H9 (cell line): ENCODE results near the gene COP1. TPM values are rescaled to one million over a fixed set of nuclear protein-coding genes. Genes with fewer than 3 reads are reported as not detected.

Experiments
- DNase-seq: peaks from one replicate; pipeline ENCODE4 v3.0.0-alpha.2; 2017
- H2AFZ ChIP-seq: one replicate; pipeline ENCODE4 v1.6.1; 2013; ENCODE audit warnings: mild to moderate bottlenecking, low read length, control low read depth, moderate library complexity
- H2AK5ac ChIP-seq: 2 replicates; pipeline ENCODE4 v1.6.1; 2013; ENCODE audit warnings: low read length, control low read depth, mixed read lengths; ENCODE audit not compliant: insufficient read length
- H2BK120ac ChIP-seq: one replicate; pipeline ENCODE4 v1.6.1; 2013; ENCODE audit warnings: low read depth, mild to moderate bottlenecking, low read length, control low read depth, inconsistent platforms; ENCODE audit not compliant: poor library complexity, severe bottlenecking
- H2BK12ac ChIP-seq: 2 replicates; pipeline ENCODE4 v1.6.1; 2013; ENCODE audit warnings: low read length, control low read depth, mixed read lengths, low read depth; ENCODE audit not compliant: insufficient read length
- H2BK15ac ChIP-seq: 2 replicates; pipeline ENCODE4 v1.6.1; 2013; ENCODE audit warnings: low read depth, low read length, control low read depth
- H2BK20ac ChIP-seq: one replicate; pipeline ENCODE4 v1.6.1; 2013; ENCODE audit warnings: low read depth, mild to moderate bottlenecking, low read length, control low read depth, inconsistent platforms; ENCODE audit not compliant: poor library complexity, severe bottlenecking
- H2BK5ac ChIP-seq: 2 replicates; pipeline ENCODE4 v1.6.1; 2013; ENCODE audit warnings: low read length, control low read depth, mixed read lengths; ENCODE audit not compliant: insufficient read length
- H3K14ac ChIP-seq: 2 replicates; pipeline ENCODE4 v1.6.1; 2013; ENCODE audit warnings: low read length, control low read depth; ENCODE audit not compliant: insufficient read depth
- H3K18ac ChIP-seq: 2 replicates; pipeline ENCODE4 v1.6.1; 2013; ENCODE audit warnings: low read depth, mild to moderate bottlenecking, mixed read lengths, low read length, control low read depth; ENCODE audit not compliant: insufficient read length
- H3K23ac ChIP-seq: 2 replicates; pipeline ENCODE4 v1.6.1; 2013; ENCODE audit warnings: low read length, control low read depth, mixed read lengths, low read depth; ENCODE audit not compliant: insufficient read length
- H3K23me2 ChIP-seq: 2 replicates; pipeline ENCODE4 v1.6.1; 2013; ENCODE audit warnings: low read depth, mild to moderate bottlenecking, mixed read lengths, low read length, control low read depth; ENCODE audit not compliant: insufficient read length, poor library complexity, severe bottlenecking
- H3K27ac ChIP-seq: 2 replicates; pipeline ENCODE4 v1.5.1; 2013; ENCODE audit warnings: low read length, control low read depth, mixed read lengths, low read depth; ENCODE audit not compliant: insufficient read length
- H3K27me3 ChIP-seq: 2 replicates; pipeline ENCODE4 v1.6.1; 2013; ENCODE audit warnings: low read length, control low read depth, inconsistent platforms; ENCODE audit not compliant: insufficient read depth
- H3K4ac ChIP-seq: 2 replicates; pipeline ENCODE4 v1.6.1; 2013; ENCODE audit warnings: low read depth, mild to moderate bottlenecking, control low read depth, inconsistent platforms, low read length, moderate library complexity
- H3K4me1 ChIP-seq: 2 replicates; pipeline ENCODE4 v1.6.1; 2013; ENCODE audit warnings: low read length, control low read depth, inconsistent platforms; ENCODE audit not compliant: insufficient read depth
- H3K4me2 ChIP-seq: 2 replicates; pipeline ENCODE4 v1.6.1; 2013; ENCODE audit warnings: low read length, control low read depth, mixed read lengths; ENCODE audit not compliant: insufficient read length, insufficient read depth
- H3K56ac ChIP-seq: 2 replicates; pipeline ENCODE4 v1.6.1; 2013; ENCODE audit warnings: low read depth, mild to moderate bottlenecking, mixed read lengths, low read length, control low read depth; ENCODE audit not compliant: insufficient read length
- H3K79me1 ChIP-seq: 2 replicates; pipeline ENCODE4 v1.6.1; 2013; ENCODE audit warnings: low read depth, mild to moderate bottlenecking, moderate library complexity, low read length, control low read depth, inconsistent platforms; ENCODE audit not compliant: insufficient read depth, poor library complexity, severe bottlenecking
- H3K79me2 ChIP-seq: 2 replicates; pipeline ENCODE4 v1.6.1; 2013; ENCODE audit warnings: low read length, control low read depth, inconsistent platforms; ENCODE audit not compliant: insufficient read depth
- H3K9ac ChIP-seq: 2 replicates; pipeline ENCODE4 v1.6.1; 2013; ENCODE audit warnings: low read length, control low read depth, mixed read lengths; ENCODE audit not compliant: insufficient read length; ENCODE audit errors: extremely low read depth
- H3K9me3 ChIP-seq: one replicate; pipeline ENCODE4 v1.6.1; 2013; ENCODE audit warnings: low read depth, low read length, inconsistent platforms; ENCODE audit not compliant: control insufficient read depth
- H3T11ph ChIP-seq: one replicate; pipeline ENCODE4 v1.6.1; 2013; ENCODE audit warnings: mild to moderate bottlenecking, low read length, control low read depth, inconsistent platforms
- H4K20me1 ChIP-seq: one replicate; pipeline ENCODE4 v1.6.1; 2013; ENCODE audit not compliant: control insufficient read depth, insufficient read length, insufficient read depth
- H4K5ac ChIP-seq: 2 replicates; pipeline ENCODE4 v1.6.1; 2013; ENCODE audit warnings: low read depth, mild to moderate bottlenecking, mixed read lengths, low read length, control low read depth; ENCODE audit not compliant: insufficient read length
- H4K8ac ChIP-seq: replicated peaks from 2 replicates; pipeline ENCODE4 v1.6.1; 2013; ENCODE audit warnings: low read length, control low read depth, mixed read lengths, low read depth; ENCODE audit not compliant: insufficient read length
- H4K91ac ChIP-seq: 2 replicates; pipeline ENCODE4 v1.6.1; 2013; ENCODE audit warnings: low read depth, mild to moderate bottlenecking, moderate library complexity, mixed read lengths, low read length, control low read depth; ENCODE audit not compliant: insufficient read length
- H3K27ac Mint-ChIP-seq, 3 experiments: 2 replicates in 2 of 3; 3 replicates in 1 of 3; pipeline ENCODE4 v1.8.0; 2020 to 2021; ENCODE audit warnings: mixed read lengths in 3 of 3, mild to moderate bottlenecking in 1 of 3, moderate library complexity in 1 of 3
- H3K27me3 Mint-ChIP-seq: 2 replicates; pipeline ENCODE4 v1.8.0; 2021; ENCODE audit warnings: low read depth, mild to moderate bottlenecking, moderate library complexity, mixed read lengths
- H3K36me3 Mint-ChIP-seq, 3 experiments: 2 replicates in 2 of 3; 3 replicates in 1 of 3; pipeline ENCODE4 v1.8.0; 2020 to 2021; ENCODE audit warnings: low read depth in 3 of 3, mixed read lengths in 3 of 3; ENCODE audit not compliant: insufficient read depth in 1 of 3
- H3K4me1 Mint-ChIP-seq, 2 experiments: 2 replicates each; pipeline ENCODE4 v1.8.0; 2020; ENCODE audit warnings: mixed read lengths in 2 of 2
- H3K4me3 Mint-ChIP-seq, 2 experiments: 2 replicates in 1 of 2; 3 replicates in 1 of 2; pipeline ENCODE4 v1.8.0; 2020 to 2021; ENCODE audit warnings: mild to moderate bottlenecking in 2 of 2, mixed read lengths in 2 of 2, moderate library complexity in 1 of 2
- H3K9me3 Mint-ChIP-seq, 2 experiments: 2 replicates in 1 of 2; 3 replicates in 1 of 2; pipeline ENCODE4 v1.8.0; 2020; ENCODE audit warnings: mild to moderate bottlenecking in 2 of 2, mixed read lengths in 2 of 2, moderate library complexity in 1 of 2
- CTCF ChIP-seq: fragments of 200-600 bp; sonication (generic); conservative IDR thresholded peaks from 3 replicates; pipeline ENCODE4 v1.8.0; 2021; ENCODE audit warnings: antibody characterized with exemption, mild to moderate bottlenecking
- WGBS: extraction: QIAGEN DNeasy Blood & Tissue Kit; methylation state at CpG from one replicate; pipeline ENCODE4 v1.1.7; 2013; ENCODE audit warnings: missing lambda C conversion rate, low lambda C conversion rate, mixed read lengths; ENCODE audit not compliant: insufficient read length; ENCODE audit errors: extremely low coverage; 5-methylcytosine and 5-hydroxymethylcytosine counted together
- total RNA-seq: library from RNA; stranded (reverse); gene quantifications from 2 replicates; pipeline ENCODE4 v1.2.1, GENCODE V29; 2021

The COP1 gene
- total RNA-seq, 1 experiment from 2014 or later, result 41.3 TPM

- Mint-ChIP-seq H3K27ac (peak overlapping the region in 1 of 3 experiments; percentile 68; a peak in 2 of 7 replicates), H3K27me3 (no peaks in the 10 kb centered on the region), H3K9me3 (peaks cover 0 to 3% of the 10 kb centered on the region in 2 experiments; a peak in 1 of 5 replicates), H3K36me3 (peaks cover 14 to 47% (median 27%) of the 10 kb centered on the region in 3 experiments), H3K4me1 (peaks cover 8 to 13% of the 10 kb centered on the region in 2 experiments; a peak in 3 of 4 replicates), H3K4me3 (no peak overlapping the region)
- no peak for DNase-seq
- Histone ChIP-seq H4K5ac (no peak overlapping the region), H3K18ac (no peak overlapping the region), H4K8ac (no peak overlapping the region), H3K79me2 (no peaks in the 10 kb centered on the region), H2BK12ac (no peak overlapping the region), H3K9me3 (no peaks in the 10 kb centered on the region), H4K91ac (no peak overlapping the region), H2BK20ac (no peak overlapping the region), H3K14ac (no peak overlapping the region), H2BK5ac (no peak overlapping the region), H3K4me1 (no peaks in the 10 kb centered on the region), H3K4ac (no peak overlapping the region), H3K79me1 (no peaks in the 10 kb centered on the region), H2BK15ac (no peak overlapping the region), H3K4me2 (no peak overlapping the region), H3T11ph (no peak overlapping the region), H3K23me2 (no peaks in the 10 kb centered on the region), H3K56ac (no peak overlapping the region), H2AFZ (no peak overlapping the region), H3K9ac (no peak overlapping the region), H4K20me1 (no peaks in the 10 kb centered on the region), H3K23ac (no peak overlapping the region), H3K27me3 (no peaks in the 10 kb centered on the region), H2AK5ac (no peak overlapping the region), H3K27ac (no peak overlapping the region), H2BK120ac (no peak overlapping the region)
- TF ChIP-seq CTCF, result no peak
- no CpG with 5 or more reads among the region's 1 CpG for WGBS
Observed at GRCh38 chr1:176102768-176103350, 104.2 kb downstream of the COP1 start.
